DMS 273 treated with DMSO at 0.1 percent for 48 hours (cell line): ENCODE measurements around the gene FAT1.

Source experiments
- DNase-seq: peaks from one replicate; lab custom pipeline; 2025; lab: John Stamatoyannopoulos, UW

The FAT1 gene

DNA sequence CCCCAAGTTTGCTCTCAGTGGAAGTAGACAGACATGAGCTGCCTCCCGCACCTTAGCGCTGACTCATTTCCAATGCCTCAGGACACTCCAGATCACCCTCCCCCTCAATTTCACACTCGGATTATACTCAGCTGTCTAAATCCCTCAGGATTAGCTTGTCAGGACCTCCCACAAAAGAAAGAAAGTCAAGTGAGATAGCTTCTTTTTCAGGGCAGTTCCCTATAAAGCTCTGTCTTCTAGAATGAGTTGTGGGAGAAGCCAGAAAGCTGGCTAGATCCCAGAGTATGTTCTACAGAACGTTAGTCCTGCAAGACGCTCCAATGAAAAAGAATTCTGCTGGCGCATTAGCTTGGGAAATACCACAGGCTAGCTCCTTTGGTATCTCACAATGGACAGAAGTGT, 117.1 kb downstream of the FAT1 start:
- DNase-seq: no peak

DNA sequence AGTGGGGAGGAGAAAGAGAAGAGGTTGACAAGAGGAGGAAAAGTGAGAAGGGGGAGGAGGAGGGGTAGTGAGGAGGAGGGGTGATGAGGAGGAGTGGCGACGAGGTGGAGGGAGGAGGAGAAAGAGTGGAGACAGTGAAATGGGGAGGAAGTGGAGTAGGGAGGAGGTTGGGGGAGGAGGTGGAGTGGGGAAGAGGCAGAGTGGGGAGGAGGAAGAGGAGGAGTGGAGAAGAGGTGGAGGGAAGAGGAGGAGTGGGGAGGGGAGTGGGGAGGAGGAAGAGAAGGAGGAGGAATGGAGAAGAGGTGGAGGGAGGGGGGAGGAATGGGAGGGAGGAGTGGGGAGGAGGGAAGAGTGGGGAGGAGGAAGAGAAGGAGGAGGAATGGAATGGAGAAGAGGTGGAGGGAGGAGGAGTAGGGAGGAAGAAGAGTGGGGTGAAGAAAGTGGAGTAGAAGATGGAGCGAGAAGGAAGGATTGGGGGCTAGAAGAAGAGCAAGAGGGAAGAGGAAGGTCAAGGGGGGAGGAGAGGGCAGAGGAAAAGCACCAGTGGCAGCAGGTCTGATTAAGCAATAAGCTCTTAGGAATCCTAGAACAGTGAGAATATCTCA, 118.3 kb downstream of the FAT1 start:
- DNase-seq: no peak

DNA sequence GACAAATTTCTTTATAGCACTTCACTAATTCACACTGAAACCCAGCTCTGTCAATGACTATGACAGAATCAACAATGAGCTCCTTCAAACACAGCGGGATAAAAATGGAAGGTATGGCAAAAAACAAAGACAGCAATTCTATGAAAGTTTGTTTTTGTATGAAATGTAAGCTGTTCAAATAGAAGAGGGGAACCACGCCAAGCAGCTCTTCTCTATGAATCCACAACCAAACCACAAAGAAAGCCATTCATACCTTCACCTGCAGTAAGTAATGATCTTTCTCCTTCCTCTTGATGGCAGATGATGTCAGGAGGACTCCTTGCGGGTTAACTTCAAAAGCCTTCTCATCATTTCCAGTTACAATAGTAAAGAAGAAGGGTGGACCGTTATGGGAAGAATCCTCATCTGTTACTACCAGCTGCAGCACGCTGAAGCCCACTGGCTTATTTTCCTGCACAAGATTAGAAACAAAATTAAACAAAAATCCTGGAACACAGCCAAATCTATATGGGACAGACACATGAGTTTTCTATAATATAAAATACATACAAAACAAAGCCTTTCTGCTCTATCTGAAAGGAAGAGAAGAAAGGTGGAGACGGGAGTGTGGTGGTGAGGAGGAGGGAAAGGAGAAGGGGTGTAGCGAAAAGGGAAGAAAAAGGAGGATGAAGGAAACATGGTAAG, 119.4 kb downstream of the FAT1 start:
- no peak for DNase-seq

DNA sequence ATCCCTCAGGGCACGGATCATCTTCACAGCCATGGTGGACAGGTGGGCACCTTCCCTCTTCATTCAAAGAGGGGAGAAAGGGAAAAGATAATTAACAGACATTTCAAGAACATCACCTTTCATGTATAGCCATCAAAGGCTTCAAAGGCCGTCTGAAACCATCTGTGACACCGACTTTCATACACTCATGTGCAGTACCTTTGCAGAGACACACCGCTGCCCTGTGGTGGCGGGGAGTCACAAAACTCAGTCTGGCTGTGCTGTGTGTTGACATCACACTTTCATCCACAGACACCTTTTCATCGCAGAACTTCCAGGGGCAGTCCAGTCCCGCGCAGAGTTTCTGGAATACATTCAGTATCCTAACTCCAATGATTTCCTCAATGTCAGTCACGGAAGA, 120.7 kb downstream of the FAT1 start:
- no peak for DNase-seq

DNA sequence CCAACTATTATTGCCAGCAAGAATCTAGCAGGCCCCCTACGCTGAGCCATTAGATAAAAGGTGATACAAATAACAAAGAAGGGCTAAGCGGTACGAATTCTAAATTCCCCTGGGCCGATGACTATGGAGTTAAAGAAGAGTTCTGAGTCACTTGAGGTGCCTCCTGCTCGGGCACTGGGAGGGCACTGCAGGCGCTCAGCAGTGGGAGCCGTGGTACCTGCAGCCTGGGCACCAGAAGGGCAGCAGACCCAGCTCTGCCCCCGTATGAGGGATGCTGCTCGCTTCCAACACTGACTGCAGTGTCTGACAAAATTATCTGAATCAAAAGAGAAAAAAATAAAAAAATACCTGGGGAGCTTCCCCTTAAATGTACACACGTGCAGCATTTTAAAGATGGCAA, 124.2 kb downstream of the FAT1 start:
- DNase-seq: no peak

DNA sequence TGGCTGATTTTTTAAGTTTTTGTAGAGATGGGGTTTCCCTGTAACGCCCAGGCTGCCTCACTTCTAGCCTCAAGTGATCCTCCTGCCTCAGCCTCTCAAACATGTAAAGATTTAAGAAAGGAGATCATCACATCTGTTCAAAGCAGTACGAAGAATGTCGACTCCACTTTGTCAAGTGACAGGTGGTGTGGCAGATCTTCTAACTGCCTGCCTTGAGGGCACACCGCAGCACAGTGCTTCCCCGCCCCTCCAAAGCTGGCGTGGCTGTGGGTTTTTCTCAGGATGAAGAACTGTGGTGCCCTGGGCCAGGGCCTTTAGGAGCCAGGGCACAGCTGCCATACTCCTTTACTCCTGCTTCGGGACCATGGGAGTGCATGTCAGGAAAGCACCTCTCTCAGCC, 125.0 kb downstream of the FAT1 start:
- no peak for DNase-seq

DNA sequence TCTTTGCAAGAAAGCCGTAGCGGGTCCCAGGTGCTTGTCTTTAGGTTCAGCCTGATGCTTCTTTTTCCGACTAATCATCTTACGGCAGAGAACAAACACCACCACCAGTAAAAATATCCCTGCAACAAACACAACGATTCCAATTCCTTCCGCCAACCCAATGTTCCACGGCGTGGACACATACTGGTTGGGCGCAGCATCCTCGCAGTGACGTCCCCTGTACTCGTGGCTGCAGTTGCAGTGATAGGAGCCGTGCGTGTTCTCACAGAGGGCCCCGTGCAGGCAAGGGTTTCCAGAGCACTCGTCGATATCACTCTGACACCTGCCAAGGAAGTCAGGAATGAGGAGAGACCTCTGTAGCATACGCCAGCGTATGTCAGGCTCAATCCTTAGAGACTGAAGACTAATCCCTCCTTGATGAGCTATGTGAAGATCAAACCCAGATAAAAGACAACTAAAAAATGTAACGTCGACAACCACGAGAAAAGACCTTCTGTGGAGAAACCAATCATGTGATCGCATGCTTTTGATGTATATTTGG, 126.7 kb downstream of the FAT1 start:
- no peak for DNase-seq

DNA sequence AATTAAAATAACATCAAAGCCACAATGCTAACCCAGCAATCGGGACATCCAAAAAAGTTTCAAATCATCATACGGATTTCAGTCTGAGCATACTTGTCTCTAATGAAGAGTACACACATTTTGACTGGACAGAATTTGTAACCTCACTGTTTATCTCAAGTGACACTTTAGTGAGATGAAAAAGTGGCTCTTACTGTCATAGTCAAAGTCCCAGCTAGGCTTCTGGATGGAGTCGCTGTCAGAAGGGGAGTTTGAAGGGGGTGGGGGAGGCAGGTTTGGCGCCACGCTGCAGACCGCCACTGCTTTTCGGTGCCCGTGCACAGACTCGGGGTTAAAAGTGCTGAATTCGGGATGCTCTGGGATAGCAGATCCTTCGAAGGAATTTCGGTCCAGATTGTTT, 127.3 kb downstream of the FAT1 start:
- DNase-seq: no peak

DNA sequence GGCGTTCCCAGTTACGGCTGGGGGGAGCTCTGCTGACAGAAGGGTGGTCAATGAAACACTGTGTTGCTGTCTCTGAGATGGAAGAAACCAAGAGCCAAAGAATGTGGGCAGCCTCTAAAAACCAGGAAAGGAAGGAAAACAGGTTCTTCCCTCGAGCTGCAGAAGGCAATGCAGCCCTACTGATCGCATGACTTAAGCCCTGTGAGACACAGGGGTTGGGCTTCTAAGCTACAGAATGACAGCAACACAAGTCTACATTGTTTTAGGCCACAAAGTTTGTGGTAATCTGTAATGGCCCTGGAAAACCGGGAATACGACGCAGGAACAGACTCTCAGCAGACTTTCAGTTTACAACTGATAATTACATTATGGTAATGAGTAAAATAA, 130.1 kb downstream of the FAT1 start:
- no peak for DNase-seq

DNA sequence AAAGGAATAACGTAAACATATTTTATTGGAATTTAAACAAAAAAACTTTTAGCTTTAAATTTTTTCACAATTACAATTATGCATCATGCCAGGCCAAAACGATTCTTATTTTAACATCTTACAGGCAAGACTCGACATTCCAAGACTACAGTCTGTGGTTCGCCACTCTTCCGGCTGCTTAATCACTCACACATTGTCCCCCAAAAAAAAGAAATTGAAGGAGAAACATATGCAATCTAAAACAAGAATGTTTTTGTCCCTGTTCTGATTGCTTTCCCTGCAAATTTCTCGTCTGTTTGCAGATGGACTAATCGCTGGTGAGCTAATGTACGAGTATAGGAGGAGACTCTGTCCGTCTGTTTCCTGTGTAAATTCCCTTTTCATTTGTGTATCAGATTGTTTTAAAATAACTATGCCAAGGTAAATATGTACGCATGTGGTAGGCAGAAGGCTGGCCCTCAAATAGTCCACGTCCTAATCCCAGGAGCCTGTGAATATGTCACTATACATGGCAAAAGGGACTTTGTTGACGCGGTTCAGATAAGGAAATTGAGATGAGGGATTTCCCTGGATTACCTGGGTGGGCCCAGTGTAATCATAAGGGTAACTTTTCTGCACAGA, 130.6 kb downstream of the FAT1 start:
- no peak for DNase-seq

DNA sequence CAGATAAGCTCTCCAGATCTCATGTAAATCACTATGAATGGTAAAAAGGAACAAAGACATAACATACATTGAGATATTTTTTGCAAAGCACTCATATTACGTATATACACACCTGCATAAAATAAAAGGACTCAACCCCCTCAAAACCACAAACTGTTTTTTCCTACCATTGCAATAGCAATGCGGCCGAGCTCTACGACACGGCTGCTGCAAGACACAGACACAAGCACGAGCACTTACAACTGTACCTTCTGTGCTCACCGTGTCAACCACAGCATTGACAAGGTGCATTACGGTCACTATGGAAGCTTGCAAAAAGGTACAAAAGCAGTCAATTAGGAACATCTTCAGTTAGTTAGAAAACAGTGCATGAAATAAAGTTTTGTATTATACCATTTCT, 131.2 kb downstream of the FAT1 start:
- DNase-seq: no peak

DNA sequence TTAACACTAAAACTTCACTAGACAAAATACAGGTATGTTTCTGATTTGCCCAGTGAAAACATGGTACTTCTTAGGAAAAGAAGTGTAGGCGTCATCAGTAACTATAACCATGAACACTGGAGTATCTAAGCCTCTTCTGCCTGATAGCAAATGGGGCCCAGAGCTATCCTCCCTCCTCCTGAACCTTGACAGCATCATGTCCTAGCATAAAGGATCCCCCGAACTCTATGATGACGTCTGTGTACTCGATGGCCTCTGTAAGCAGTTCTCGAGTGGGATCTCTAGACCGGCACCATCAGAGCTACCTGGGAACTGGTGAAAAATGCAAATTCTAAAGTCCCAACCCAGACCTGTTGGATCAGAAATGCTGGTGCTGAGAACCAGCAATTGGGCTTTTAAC, 132.0 kb downstream of the FAT1 start:
- DNase-seq: no peak

DNA sequence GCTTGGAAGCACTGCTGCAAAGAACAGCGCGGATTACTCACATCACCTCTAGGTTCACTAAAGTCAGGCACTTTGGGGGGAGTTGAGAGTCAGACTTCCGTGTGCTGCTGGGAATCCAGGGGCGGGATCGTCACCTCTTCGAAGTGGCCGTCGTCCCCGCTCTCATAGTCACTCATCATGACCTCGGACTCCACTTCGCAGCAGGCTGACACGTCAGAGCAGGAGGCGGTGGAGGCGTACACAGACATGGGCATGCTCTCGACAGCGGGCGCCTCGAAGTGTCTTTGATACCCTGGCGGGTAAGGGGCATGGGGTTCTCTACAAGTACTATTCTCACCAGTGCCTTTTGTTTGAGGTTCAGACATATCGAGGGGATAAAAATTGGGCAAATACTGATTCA, 135.2 kb downstream of the FAT1 start:
- no peak for DNase-seq

DNA sequence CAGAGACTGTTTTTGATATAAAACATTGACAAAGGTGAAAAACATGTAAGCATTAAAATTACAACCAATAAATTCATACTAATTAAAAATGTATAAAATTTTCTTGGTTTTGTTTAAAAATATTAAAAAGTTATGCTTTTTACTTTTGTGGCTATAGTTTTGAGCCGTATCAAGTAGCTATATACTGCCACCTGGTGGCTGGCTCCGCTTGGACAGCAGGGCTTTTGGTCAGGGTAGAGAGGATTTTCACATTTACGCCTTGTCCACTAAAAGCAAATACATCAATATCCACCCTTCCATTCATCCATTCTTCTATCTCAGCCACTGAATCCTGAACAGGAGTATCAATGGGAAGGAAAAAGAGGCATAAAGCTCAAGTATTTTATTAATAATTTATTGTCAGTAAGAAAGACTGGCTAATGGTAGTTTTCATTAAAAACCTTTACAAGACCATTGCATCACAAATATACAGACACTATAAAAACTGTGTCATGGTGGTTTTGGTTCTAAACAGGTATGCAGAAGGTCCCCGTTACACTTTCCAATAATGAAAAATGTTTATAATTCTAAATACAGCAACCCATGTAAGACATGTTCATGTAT, 136.1 kb downstream of the FAT1 start:
- DNase-seq: no peak

DNA sequence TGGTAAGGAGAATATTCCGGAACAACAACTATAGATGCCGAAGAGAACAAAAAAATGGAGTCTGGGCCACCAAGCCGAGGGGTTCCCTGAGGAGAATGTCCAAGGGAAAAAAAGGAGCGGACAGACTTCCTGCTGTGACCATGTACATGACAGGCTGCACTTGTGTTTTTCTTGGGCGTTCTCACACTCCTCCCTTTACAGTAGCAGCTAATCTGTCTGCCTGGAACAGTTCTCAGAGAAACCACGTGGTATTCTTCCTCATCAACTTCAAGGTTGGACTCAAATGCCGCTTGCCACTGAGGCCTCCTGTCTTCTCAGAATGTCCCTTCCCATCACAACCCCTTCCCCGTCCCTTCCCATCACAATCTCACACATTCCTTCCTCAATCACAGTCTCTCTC, 137.5 kb downstream of the FAT1 start:
- DNase-seq: no peak

DNA sequence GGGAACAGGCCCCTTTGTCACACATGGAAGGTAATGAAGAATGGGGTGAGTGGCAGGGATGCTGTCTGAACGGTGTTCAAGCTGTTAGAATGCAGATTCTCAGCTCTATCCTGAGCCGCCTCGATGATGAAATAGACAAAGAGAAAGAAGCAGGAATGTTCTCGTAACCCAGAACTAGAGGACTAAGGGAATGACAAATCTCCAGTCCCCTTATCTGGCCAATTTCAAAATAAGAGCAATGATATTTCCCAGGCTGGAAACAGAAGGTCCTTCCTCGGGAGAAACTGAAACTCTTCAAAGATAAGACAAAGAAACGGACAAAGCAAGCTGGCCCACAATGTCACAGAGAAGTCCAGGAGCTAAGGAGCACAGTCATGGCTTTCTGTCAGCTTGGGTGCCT, 138.7 kb downstream of the FAT1 start:
- no peak for DNase-seq

DNA sequence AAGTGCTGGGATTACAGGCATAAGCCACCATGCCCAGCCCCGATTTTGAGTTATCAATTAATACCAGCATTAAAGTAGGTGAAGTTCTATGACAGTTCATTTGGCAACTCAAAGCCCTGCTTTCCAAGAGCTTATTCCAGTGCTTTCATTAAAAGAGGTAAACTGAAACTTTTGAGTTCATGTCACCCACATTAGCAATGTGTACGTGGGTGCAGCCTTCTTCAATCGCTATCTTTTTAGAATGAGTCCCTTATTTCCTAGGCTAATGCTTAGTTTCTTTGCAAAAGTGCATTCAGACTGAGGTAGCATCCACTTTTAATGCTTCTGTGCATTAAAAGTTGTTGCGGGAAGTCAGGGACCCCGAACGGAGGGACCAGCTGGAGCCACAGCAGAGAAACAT, 142.2 kb downstream of the FAT1 start:
- no peak for DNase-seq

DNA sequence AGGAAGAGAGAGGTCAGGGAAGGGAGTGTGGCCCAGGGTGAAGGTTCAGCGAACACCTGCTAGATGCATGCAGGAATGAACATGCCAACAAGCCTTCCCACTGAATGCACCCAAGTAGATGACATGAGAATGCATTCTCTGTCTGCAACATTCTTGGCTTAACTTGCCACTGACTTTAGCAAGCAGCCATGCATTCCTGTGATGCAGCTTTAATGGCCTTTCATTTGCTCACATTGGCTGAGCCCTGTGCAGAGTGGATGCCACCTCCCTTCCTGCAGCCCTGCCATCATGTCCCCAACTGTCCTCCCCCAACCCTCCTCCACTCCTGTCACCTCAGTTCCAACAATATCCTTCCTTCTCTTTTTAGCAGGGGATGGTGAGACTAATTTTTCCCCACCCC, 143.0 kb downstream of the FAT1 start:
- DNase-seq: no peak

DNA sequence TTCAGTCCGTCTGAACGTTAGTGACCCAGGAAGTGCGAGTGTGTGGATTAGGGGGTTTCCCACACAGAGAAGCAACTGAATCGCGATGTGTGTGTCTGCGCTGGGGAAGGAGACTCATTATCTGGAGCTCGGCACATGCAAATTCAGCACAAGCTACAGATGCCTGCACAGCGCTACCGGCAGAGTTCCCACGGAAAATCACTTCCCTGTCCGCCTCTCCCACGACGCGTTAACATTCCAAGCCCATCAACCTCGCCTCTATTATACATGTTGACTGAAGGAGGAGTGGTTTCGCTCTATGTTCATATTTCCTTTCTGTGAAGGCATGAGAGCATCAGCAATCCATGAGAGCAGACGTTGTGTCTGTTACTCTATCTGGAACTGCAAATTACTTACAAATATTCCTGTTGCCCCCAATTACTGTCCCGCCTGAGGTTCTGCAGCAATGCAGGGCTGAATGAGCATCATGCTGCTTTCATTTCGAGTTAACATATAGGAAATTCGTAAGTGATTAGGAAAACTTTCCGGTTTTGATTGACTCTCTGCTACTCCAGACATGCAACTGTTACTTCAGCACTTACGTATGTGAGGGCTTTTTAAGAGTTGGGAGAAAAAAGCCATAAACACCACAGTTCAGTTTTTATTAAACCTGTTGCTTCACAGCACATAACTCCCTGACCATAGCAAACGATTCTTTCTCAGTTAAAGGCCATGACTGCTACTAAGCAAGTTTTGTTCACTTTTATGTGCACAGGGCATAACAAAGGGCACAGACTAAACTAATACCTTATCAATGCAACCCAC, 153.3 kb downstream of the FAT1 start:
- no peak for DNase-seq

DNA sequence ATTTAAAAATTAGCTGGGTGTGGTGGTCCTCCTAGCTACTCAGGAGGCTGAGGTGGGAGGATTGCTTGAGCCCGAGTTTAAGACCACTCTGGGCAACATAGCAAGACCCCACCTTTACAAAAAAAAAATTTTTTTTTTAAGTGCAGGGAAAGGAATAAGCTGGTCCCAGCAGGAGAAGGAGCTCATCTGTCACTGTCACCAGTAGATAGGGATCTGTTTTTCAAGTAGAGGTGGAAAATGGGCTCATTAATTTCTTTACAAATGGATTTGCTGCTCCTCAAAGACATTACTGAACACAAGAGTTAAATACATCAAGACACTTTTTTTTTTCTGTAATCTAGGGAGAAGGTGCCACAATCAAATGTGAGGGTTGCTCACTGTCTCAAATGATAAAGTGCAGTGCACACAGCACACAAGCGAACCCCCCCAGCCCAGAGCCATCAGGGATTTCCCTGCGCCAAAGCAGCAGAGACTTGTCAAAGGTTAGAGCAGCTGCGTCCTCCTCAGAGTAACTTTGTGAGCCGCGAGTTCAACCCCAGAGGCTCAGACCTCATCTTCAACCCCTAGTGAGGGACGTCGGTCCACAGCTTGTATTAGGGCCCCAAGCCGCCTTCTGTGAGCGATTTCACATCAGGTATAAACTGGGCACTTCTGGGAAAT, 154.0 kb downstream of the FAT1 start:
- DNase-seq: no peak

DNA sequence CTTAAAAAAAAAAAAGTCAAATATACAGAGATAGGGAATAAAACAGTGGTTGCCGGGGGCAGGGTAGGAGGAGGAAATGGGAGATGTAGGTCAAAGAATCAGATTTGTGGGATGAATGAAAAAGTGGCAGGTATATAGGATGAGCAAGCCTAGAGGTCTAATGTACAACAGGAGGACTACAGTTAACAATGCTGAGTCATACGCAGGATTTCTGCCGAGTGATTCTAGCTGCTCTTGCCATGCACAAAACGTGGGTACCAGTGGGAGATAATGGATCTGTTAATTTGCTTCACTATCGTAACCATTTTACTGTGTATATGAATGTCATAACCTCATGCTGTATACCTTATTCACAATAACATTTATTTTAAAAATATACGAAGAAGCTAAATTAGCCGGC, 157.6 kb downstream of the FAT1 start:
- DNase-seq: no peak

DNA sequence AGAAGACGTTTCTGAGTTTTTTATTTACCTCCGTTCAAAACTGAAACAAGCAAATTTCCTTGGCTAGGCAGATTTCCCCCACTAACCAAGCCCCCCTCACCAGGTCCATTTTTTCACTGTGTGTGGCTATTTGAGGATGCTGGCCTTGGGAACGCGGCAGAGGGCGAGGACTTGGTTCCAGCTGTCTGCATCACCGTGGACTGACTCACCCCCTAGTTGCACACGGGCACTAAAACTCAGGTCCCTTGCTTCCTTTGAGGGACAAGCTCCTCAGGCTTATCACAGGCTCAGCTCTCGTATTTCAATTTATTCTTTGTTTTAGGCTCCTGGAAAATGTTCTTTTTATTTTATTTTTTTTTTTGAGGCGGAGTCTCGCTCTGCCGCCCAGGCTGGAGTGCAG, 159.9 kb downstream of the FAT1 start:
- no peak for DNase-seq
